HepG2 (cell line): ENCODE results near the gene NAGS. TPM values are rescaled to one million over a fixed set of nuclear protein-coding genes. Genes with fewer than 3 reads are reported as not detected.

ENCODE experiments used
- AKAP8 ChIP-seq: sonication (generic); formaldehyde crosslinking; IDR thresholded peaks from 2 replicates; pipeline ENCODE4 v1.5.1; 2020; ENCODE audit warnings: mild to moderate bottlenecking, missing genetic modification reagents
- ETV5 ChIP-seq: IDR thresholded peaks from 2 replicates; pipeline ENCODE4 v1.6.1; 2018; ENCODE audit warnings: missing biosample characterization, missing genetic modification reagents, inconsistent platforms, borderline replicate concordance
- MEIS1 ChIP-seq: sonication (generic); formaldehyde crosslinking; IDR thresholded peaks from 2 replicates; pipeline ENCODE4 v1.9.0; 2021; ENCODE audit warnings: mild to moderate bottlenecking, missing genetic modification reagents, moderate library complexity, borderline replicate concordance
- PHF8 ChIP-seq: sonication (generic); formaldehyde crosslinking; IDR thresholded peaks from 2 replicates; pipeline ENCODE4 v1.5.0; 2020; ENCODE audit warnings: missing genetic modification reagents
- PRMT3 ChIP-seq: sonication (generic); formaldehyde crosslinking; IDR thresholded peaks from 2 replicates; pipeline ENCODE4 v1.8.1; 2022; ENCODE audit warnings: low read depth, mild to moderate bottlenecking, moderate library complexity, missing genetic modification reagents, borderline replicate concordance
- SRF ChIP-seq: IDR thresholded peaks from 2 replicates; pipeline ENCODE4 v1.6.1; 2011; ENCODE audit warnings: mild to moderate bottlenecking, low read depth, low read length, moderate library complexity
- ZBTB20 ChIP-seq: sonication (generic); formaldehyde crosslinking; IDR thresholded peaks from 2 replicates; pipeline ENCODE4 v1.8.1; 2023; ENCODE audit warnings: missing genetic modification reagents, low read depth, mild to moderate bottlenecking, borderline replicate concordance
- ZBTB3 ChIP-seq: sonication (generic); formaldehyde crosslinking; IDR thresholded peaks from 2 replicates; pipeline ENCODE4 v1.4.0; 2020; ENCODE audit warnings: low read depth, mild to moderate bottlenecking, moderate library complexity, missing genetic modification reagents, borderline replicate concordance
- ZNF274 ChIP-seq: sonication (generic); formaldehyde crosslinking; IDR thresholded peaks from 2 replicates; pipeline ENCODE4 v1.5.1; 2020; ENCODE audit warnings: mild to moderate bottlenecking, missing genetic modification reagents
- ZNF382 ChIP-seq: sonication (generic); formaldehyde crosslinking; IDR thresholded peaks from 2 replicates; pipeline ENCODE4 v1.5.0; 2020; ENCODE audit warnings: missing genetic modification reagents, mild to moderate bottlenecking, borderline replicate concordance
- ZNF549 ChIP-seq: sonication (generic); formaldehyde crosslinking; IDR thresholded peaks from 2 replicates; pipeline ENCODE4 v1.5.0; 2020; ENCODE audit warnings: missing genetic modification reagents
- ZNF709 ChIP-seq: sonication (generic); formaldehyde crosslinking; IDR thresholded peaks from 2 replicates; pipeline ENCODE4 v1.5.0; 2020; ENCODE audit warnings: mild to moderate bottlenecking, missing genetic modification reagents
- polyA plus RNA-seq, 8 experiments: library from polyadenylated mRNA; depleted of rRNA in 3 of 8; stranded (reverse) in 7 of 8; unstranded in 1 of 8; fragments of >200 nt; fragmentation: Illumina TruSeq in 4 of 8; extraction: Trizol in 4 of 8; gene quantifications; 2 replicates each; pipeline versions ENCODE4 v1.2.1 to v1.2.3, GENCODE V29; 2011 to 2016; ENCODE audit warnings: low read depth in 4 of 8, missing spikeins in 1 of 8, mixed read lengths in 1 of 8; ENCODE audit not compliant: insufficient read depth in 1 of 8
- total RNA-seq, 5 experiments: library from RNA; depleted of rRNA; stranded (reverse); fragments of >200 nt; fragmentation: Illumina TruSeq; extraction: Trizol; gene quantifications; 2 replicates each; pipeline ENCODE4 v1.2.3, GENCODE V29; 2016; ENCODE audit warnings: low read depth in 1 of 5
- TF ChIP-seq, protein P1 (sequence below): sonication (generic); formaldehyde crosslinking; IDR thresholded peaks from 2 replicates; pipeline ENCODE4 v1.4.0; 2020; ENCODE audit warnings: mild to moderate bottlenecking, missing genetic modification reagents
- TF ChIP-seq, protein P2 (sequence below): sonication (generic); formaldehyde crosslinking; IDR thresholded peaks from 2 replicates; pipeline ENCODE4 v1.5.1; 2020; ENCODE audit warnings: missing genetic modification reagents, mild to moderate bottlenecking, borderline replicate concordance
- TF ChIP-seq, protein P3 (sequence below): IDR thresholded peaks from 2 replicates; pipeline ENCODE4 v1.6.1; 2016; ENCODE audit warnings: missing biosample characterization, missing genetic modification reagents, low read depth
- TF ChIP-seq, protein P4 (sequence below): sonication (generic); formaldehyde crosslinking; IDR thresholded peaks from 2 replicates; pipeline ENCODE4 v1.8.1; 2023; ENCODE audit warnings: missing genetic modification reagents, inconsistent platforms, borderline replicate concordance

The NAGS gene
- total and polyA plus RNA-seq, 2 of the 13 experiments (the other 11 are each of a cell fraction or from before 2014, with no cell fraction given), result 4.3 to 5.1 TPM

DNA sequence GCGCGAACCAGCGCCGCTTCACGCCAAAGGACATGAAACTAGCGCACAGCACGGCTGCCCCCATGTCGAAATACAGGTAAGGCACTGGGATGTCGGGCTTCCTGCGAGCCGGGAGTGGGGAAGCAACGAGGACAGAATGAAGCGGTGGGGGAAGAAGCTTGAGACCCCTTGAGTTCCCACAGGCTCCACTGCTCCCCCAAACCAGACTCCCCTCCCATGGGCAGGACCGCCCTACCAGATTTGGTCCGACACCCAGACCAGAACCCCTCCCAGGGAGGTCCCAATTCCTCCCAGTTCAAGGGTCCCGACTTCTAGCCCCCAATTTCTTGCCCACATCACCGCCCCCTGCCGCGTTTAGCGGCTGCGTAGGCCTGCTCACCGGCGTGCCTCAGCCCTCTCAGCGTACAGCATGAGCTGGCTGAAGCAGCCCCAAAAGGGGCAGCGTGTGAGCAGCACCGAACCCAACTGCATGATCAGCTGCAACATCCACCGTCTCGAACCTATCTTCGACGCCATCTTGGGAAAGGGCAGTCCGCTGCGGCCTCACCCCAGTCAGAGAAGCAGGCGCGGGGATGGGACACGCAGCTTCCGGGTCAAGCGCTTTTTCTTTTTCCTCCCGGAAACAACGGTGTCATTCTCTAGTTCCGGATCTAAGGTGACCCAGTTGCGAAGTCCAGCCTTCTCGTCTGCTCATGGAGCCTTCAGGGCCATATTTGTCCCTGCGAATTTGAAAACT lies 10.2 kb downstream of the NAGS start, which contains the start of gene TMEM101 (continued):
- peak; percentile 15; the same call in 1 of the 2 replicates for TF ChIP-seq ZNF709 (CRISPR knock-in tag)
- peak; percentile 87 for TF ChIP-seq ETV5 (CRISPR knock-in tag)
- TF ChIP-seq, protein P1, sequence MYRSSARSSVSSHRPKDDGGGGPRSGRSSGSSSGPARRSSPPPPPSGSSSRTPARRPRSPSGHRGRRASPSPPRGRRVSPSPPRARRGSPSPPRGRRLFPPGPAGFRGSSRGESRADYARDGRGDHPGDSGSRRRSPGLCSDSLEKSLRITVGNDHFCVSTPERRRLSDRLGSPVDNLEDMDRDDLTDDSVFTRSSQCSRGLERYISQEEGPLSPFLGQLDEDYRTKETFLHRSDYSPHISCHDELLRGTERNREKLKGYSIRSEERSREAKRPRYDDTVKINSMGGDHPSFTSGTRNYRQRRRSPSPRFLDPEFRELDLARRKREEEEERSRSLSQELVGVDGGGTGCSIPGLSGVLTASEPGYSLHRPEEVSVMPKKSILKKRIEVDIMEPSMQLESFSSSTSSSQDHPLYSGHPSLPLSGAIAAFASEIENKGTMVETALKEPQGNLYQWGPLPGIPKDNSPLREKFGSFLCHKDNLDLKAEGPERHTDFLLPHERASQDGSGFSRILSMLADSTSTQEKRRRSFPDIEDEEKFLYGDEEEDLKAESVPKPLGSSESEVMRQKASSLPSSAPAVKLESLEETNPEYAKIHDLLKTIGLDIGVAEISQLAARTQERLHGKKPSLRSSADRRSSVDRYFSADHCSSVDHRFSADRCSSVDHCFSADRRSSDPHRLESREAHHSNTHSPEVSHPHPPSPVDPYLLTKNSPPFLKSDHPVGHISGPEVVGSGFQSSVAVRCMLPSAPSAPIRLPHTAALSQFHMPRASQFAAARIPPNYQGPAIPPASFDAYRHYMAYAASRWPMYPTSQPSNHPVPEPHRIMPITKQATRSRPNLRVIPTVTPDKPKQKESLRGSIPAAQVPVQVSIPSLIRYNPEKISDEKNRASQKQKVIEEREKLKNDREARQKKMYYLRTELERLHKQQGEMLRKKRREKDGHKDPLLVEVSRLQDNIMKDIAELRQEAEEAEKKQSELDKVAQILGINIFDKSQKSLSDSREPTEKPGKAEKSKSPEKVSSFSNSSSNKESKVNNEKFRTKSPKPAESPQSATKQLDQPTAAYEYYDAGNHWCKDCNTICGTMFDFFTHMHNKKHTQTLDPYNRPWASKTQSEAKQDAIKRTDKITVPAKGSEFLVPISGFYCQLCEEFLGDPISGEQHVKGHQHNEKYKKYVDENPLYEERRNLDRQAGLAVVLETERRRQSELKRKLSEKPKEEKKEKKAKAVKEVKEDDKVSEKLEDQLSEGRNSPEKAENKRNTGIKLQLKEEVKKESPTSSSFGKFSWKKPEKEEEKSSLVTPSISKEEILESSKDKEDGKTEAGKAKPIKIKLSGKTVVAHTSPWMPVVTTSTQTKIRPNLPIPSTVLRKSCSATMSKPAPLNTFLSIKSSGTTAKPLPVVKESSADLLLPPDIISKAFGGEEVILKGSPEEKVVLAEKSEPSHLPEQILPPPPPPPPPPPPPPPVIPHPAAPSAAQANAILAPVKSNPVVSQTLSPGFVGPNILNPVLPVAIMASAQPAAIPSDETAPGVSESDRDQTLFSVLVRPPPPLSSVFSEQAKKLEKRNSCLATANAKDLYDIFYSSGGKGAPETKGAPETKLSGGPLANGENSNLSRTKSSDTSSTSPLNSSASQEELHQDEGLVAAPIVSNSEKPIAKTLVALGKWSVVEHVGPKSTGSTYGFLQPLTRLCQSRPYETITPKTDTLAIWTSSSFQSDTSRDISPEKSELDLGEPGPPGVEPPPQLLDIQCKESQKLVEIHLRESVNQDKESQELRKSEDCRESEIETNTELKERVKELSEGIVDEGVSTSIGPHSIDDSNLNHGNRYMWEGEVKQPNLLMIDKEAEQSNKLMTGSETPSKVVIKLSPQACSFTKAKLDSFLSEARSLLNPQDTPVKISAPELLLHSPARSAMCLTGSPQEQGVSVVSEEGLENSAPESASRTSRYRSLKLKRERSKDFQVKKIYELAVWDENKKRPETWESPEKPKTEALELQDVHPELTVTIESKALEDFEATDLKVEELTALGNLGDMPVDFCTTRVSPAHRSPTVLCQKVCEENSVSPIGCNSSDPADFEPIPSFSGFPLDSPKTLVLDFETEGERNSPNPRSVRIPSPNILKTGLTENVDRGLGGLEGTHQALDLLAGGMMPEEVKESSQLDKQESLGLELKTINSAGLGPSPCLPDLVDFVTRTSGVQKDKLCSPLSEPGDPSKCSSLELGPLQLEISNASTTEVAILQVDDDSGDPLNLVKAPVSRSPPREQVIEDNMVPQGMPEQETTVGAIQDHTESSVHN (CRISPR knock-in tag), result peak; percentile 95
- peak; percentile 88 for TF ChIP-seq ZBTB20 (CRISPR knock-in tag)
- no peak for TF ChIP-seq ZNF382 (CRISPR knock-in tag)
- TF ChIP-seq, protein P2, sequence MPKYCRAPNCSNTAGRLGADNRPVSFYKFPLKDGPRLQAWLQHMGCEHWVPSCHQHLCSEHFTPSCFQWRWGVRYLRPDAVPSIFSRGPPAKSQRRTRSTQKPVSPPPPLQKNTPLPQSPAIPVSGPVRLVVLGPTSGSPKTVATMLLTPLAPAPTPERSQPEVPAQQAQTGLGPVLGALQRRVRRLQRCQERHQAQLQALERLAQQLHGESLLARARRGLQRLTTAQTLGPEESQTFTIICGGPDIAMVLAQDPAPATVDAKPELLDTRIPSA (CRISPR knock-in tag), result no peak
- peak; percentile 95 for TF ChIP-seq ZBTB3 (CRISPR knock-in tag)
- peak; percentile 91 for TF ChIP-seq PHF8 (CRISPR knock-in tag)
- TF ChIP-seq, protein P3, sequence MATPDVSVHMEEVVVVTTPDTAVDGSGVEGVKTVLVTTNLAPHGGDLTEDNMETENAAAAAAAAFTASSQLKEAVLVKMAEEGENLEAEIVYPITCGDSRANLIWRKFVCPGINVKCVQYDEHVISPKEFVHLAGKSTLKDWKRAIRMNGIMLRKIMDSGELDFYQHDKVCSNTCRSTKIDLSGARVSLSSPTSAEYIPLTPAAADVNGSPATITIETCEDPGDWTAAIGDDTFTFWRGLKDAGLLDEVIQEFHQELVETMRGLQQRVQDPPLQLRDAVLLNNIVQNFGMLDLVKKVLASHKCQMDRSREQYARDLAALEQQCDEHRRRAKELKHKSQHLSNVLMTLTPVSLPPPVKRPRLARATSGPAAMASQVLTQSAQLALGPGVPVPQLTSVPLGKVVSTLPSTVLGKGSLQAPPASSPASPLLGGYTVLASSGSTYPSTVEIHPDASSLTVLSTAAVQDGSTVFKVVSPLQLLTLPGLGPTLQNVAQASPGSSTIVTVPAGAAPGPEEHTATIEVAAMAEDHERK (CRISPR knock-in tag), result peak; percentile 69; the same call in 1 of the 2 replicates
- 0 out of 2 replicates have a peak, but pooled peaks have one; percentile 74 for TF ChIP-seq AKAP8 (CRISPR knock-in tag)
- peak; percentile 81 for TF ChIP-seq SRF
- TF ChIP-seq, protein P4, sequence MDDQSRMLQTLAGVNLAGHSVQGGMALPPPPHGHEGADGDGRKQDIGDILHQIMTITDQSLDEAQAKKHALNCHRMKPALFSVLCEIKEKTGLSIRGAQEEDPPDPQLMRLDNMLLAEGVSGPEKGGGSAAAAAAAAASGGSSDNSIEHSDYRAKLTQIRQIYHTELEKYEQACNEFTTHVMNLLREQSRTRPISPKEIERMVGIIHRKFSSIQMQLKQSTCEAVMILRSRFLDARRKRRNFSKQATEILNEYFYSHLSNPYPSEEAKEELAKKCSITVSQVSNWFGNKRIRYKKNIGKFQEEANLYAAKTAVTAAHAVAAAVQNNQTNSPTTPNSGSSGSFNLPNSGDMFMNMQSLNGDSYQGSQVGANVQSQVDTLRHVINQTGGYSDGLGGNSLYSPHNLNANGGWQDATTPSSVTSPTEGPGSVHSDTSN (CRISPR knock-in tag), result no peak
- peak; percentile 95 for TF ChIP-seq ZNF274 (CRISPR knock-in tag)
- TF ChIP-seq PRMT3 (CRISPR knock-in tag), result no peak
- no peak for TF ChIP-seq ZNF549 (CRISPR knock-in tag)
- peak; percentile 91 for TF ChIP-seq MEIS1 (CRISPR knock-in tag)
